HepG2 (cell line): ENCODE results near the gene NAA16. TPM values are rescaled to one million over a fixed set of nuclear protein-coding genes. Genes with fewer than 3 reads are reported as not detected.

Source experiments
- ATAC-seq: fragments of 200-7000 bp; cut with Tn5 transposase; 3 replicates; pipeline ENCODE4 v1.9.1; 2020; ENCODE audit warnings: mild to moderate bottlenecking, moderate library complexity
- BruUV-seq: library from RNA; stranded (reverse); fragments of 400-500 nt; replicated peaks from 2 replicates; lab custom pipeline; 2021; lab: Mats Ljungman, UMichigan
- CTCF ChIA-PET: fragments of 300-600 bp; formaldehyde crosslinking; extraction: SDS; loops from one replicate; lab custom pipeline; 2021; ENCODE audit warnings: low total read pairs, inconsistent platforms, low intra/inter-chr PET ratio; lab: Yijun Ruan, JAX
- POLR2A ChIA-PET: fragments of 350-600 bp; sonication (Branson Sonifier 250); formaldehyde crosslinking; loops from one replicate; lab custom pipeline; 2020; ENCODE audit warnings: antibody characterized with exemption, inconsistent platforms; lab: Yijun Ruan, JAX
- DNase-seq: peaks from one replicate; pipeline ENCODE4 v3.0.0-alpha.2; 2015; ENCODE audit warnings: low spot score
- FAIRE-seq: peaks from 3 replicates; lab custom pipeline; 2011; peaks lifted over from hg19 to GRCh38; lab: Jason Lieb, UNC
- H2AFZ ChIP-seq: one replicate; pipeline ENCODE4 v1.6.1; 2011; ENCODE audit warnings: low read length, inconsistent platforms
- H3K27ac ChIP-seq: fragments of 300-600 bp; 3 replicates; pipeline ENCODE4 v1.8.0; 2011; ENCODE audit warnings: mixed run types, mild to moderate bottlenecking, mixed read lengths, low read length, inconsistent platforms; ENCODE audit not compliant: insufficient read depth; ENCODE audit errors: extremely low read length
- H3K27me3 ChIP-seq, 2 experiments: fragments of 200-600 bp in 1 of 2; 2 replicates in 1 of 2; 3 replicates in 1 of 2; pipeline versions ENCODE4 v1.6.0 to v1.8.0; 2011; ENCODE audit warnings: low read length in 2 of 2, mild to moderate bottlenecking in 2 of 2, moderate library complexity in 2 of 2, inconsistent platforms in 1 of 2; ENCODE audit not compliant: insufficient read depth in 2 of 2, control insufficient read depth in 1 of 2
- H3K36me3 ChIP-seq, 2 experiments: fragments of 200-600 bp in 1 of 2; replicated peaks in 1 of 2; 2 replicates in 1 of 2; 3 replicates in 1 of 2; pipeline versions ENCODE4 v1.5.1 to v1.8.0; 2011; ENCODE audit warnings: low read length in 2 of 2, inconsistent platforms in 1 of 2; ENCODE audit not compliant: insufficient read depth in 2 of 2, control insufficient read depth in 1 of 2
- H3K4me1 ChIP-seq: 2 replicates; pipeline ENCODE4 v1.5.1; 2012; ENCODE audit warnings: low read length, inconsistent platforms; ENCODE audit not compliant: insufficient read depth
- H3K4me2 ChIP-seq: 2 replicates; pipeline ENCODE4 v1.6.0; 2011; ENCODE audit warnings: low read depth, low read length, inconsistent platforms
- H3K4me3 ChIP-seq, 3 experiments: fragments of 200-600 bp in 1 of 3; sonication (generic), shearing (Covaris generic) in 1 of 3; replicated peaks in 1 of 3; 2 replicates each; pipeline ENCODE4 v1.5.1; 2011 to 2016; ENCODE audit warnings: low read length in 3 of 3, inconsistent platforms in 2 of 3, low read depth in 2 of 3, mild to moderate bottlenecking in 2 of 3, control low read depth in 1 of 3, mixed read lengths in 1 of 3; ENCODE audit not compliant: insufficient read depth in 1 of 3
- H3K79me2 ChIP-seq: one replicate; pipeline ENCODE4 v1.6.1; 2011; ENCODE audit warnings: low read length, inconsistent platforms; ENCODE audit not compliant: insufficient read depth
- H3K9ac ChIP-seq: 2 replicates; pipeline ENCODE4 v1.6.0; 2011; ENCODE audit warnings: mild to moderate bottlenecking, low read depth, low read length, inconsistent platforms; ENCODE audit not compliant: insufficient read depth
- H3K9me3 ChIP-seq: 2 replicates; pipeline ENCODE4 v1.5.1; 2012; ENCODE audit warnings: mild to moderate bottlenecking, low read length
- H4K20me1 ChIP-seq: 2 replicates; pipeline ENCODE4 v1.6.0; 2011; ENCODE audit warnings: inconsistent platforms, mild to moderate bottlenecking, low read length, moderate library complexity; ENCODE audit not compliant: insufficient read depth
- MIXL1 ChIP-seq: IDR thresholded peaks from 2 replicates; pipeline ENCODE4 v1.6.1; 2016
- TAF15 ChIP-seq: fragments of 200-400 bp; formaldehyde crosslinking; IDR thresholded peaks from one replicate; pipeline ENCODE4 v1.6.1; 2018; ENCODE audit warnings: mild to moderate bottlenecking, low read depth, low read length; ENCODE audit not compliant: poor library complexity, severe bottlenecking
- ZBTB7B ChIP-seq: sonication (generic); formaldehyde crosslinking; IDR thresholded peaks from 2 replicates; pipeline ENCODE4 v1.4.0; 2020; ENCODE audit warnings: missing genetic modification reagents
- ZNF512 ChIP-seq: sonication (generic); formaldehyde crosslinking; IDR thresholded peaks from 2 replicates; pipeline ENCODE4 v1.4.0; 2020; ENCODE audit warnings: mild to moderate bottlenecking, missing genetic modification reagents
- ZNF703 ChIP-seq: sonication (generic); formaldehyde crosslinking; IDR thresholded peaks from 2 replicates; pipeline ENCODE4 v1.5.1; 2020; ENCODE audit warnings: missing genetic modification reagents, mild to moderate bottlenecking, moderate library complexity, borderline replicate concordance
- WGBS: methylation state at CpG from one replicate; pipeline ENCODE4 v1.1.6; 2017; ENCODE audit warnings: low lambda C conversion rate; 5-methylcytosine and 5-hydroxymethylcytosine counted together
- in situ Hi-C: cut with HindIII; loops from 2 replicates; pipeline ENCODE4 v1.10.0; 2017; ENCODE audit warnings: low pct_unique_long_range_greater_than_20kb; ENCODE audit not compliant: extremely low pct_ligation_motif_present
- intact Hi-C: fragments of 100-400 bp; cut with micrococcal nuclease; formaldehyde crosslinking; loops from one replicate; pipeline ENCODE4 v1.10.0; 2022; ENCODE audit not compliant: unreplicated experiment
- polyA plus RNA-seq, 8 experiments: library from polyadenylated mRNA; depleted of rRNA in 3 of 8; stranded (reverse) in 7 of 8; unstranded in 1 of 8; fragments of >200 nt; fragmentation: Illumina TruSeq in 4 of 8; extraction: Trizol in 4 of 8; gene quantifications; 2 replicates each; pipeline versions ENCODE4 v1.2.1 to v1.2.3, GENCODE V29; 2011 to 2016; ENCODE audit warnings: low read depth in 4 of 8, missing spikeins in 1 of 8, mixed read lengths in 1 of 8; ENCODE audit not compliant: insufficient read depth in 1 of 8
- total RNA-seq, 5 experiments: library from RNA; depleted of rRNA; stranded (reverse); fragments of >200 nt; fragmentation: Illumina TruSeq; extraction: Trizol; gene quantifications; 2 replicates each; pipeline ENCODE4 v1.2.3, GENCODE V29; 2016; ENCODE audit warnings: low read depth in 1 of 5
- TF ChIP-seq, protein P1 (sequence below): IDR thresholded peaks from 2 replicates; pipeline ENCODE4 v1.6.1; 2012; ENCODE audit warnings: low read length, improper control_type of control experiment
- TF ChIP-seq, protein P2 (sequence below): sonication (generic); formaldehyde crosslinking; IDR thresholded peaks from 2 replicates; pipeline ENCODE4 v1.8.0; 2022; ENCODE audit warnings: mild to moderate bottlenecking, missing genetic modification reagents, moderate library complexity

The NAA16 gene
- total and polyA plus RNA-seq, 2 of the 13 experiments (the other 11 are each of a cell fraction or from before 2014, with no cell fraction given): 9.2 to 15.1 TPM

DNA sequence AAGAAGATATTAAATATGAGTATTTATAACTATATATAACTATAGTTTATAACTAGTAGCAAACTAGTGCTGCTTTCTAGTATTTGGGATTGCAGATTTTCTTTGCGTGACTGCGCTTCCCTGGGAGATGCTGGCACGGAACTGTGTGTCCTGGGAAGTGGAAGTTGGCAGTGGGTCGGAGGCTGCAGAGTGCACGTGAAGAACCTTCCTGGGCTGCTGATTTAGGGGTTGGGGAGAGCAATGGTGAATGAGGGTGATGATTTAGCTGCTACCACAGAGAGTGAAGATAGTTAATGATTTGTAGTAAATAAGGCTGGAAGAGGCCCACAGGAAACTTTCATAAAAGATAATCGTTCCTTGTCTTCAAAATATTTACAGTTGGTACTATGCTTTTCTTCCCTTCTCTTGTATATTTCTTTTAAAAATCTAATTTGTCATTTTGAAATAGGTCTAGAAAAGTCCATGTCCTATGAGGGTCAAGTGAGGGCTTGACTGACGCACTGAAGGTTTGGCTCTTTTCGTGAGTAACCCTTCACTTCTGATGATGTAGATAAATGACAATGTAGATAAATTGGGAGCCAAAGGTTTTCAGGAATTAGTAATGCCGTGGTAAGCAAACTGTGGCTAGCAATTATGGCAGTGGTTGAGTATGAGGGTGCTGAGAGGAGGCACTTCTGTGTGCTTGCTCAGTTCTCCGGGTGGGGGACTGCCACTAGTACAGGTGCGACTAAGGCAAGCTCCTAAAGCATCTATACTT lies 3.0 kb upstream of the NAA16 start:
- FAIRE-seq: no peak
- peaks cover 37% of the 10 kb centered on the region for H3K4me1 ChIP-seq
- DNase-seq: no peak
- no peak overlapping the region for H3K27ac ChIP-seq
- no peak for ATAC-seq
- BruUV-seq: no TSS peak
- 0 out of 6 replicates have a peak overlapping the region, but pooled peaks of 1 of the 3 experiments have one; percentile 18 for H3K4me3 ChIP-seq
- intact Hi-C loops: no loop called here
- H2AFZ ChIP-seq: peak overlapping the region; percentile 5
- H3K36me3 ChIP-seq: no peaks in the 10 kb centered on the region
- POLR2A ChIA-PET: no interaction called here
- TF ChIP-seq ZBTB7B (CRISPR knock-in tag): no peak
- no peaks in the 10 kb centered on the region for H3K9me3 ChIP-seq
- in situ Hi-C loops: no loop called here
- H3K27me3 ChIP-seq: no peaks in the 10 kb centered on the region; a peak in 1 of 5 replicates
- peak overlapping the region; percentile 47 for H3K4me2 ChIP-seq
- peaks cover 20% of the 10 kb centered on the region for H3K79me2 ChIP-seq
- 43% methylated on average over 11 of the region's 11 CpGs for WGBS
- no peak overlapping the region for H3K9ac ChIP-seq
- CTCF ChIA-PET: no interaction called here
- H4K20me1 ChIP-seq: no peaks in the 10 kb centered on the region; the same call in 1 of the 2 replicates

GRCh38 chr13:41311406-41312175 lies 524 bp downstream of the NAA16 start:
- intact Hi-C loops: loop anchor here (1.0 to 5.0 kb wide), 2 partner anchors 48 to 249 kb away; partner anchors contain the start of genes MTRF1 and WBP4
- no peak for FAIRE-seq
- BruUV-seq: TSS peak; percentile 55
- TF ChIP-seq MIXL1 (CRISPR knock-in tag) (no peak), ZNF512 (CRISPR knock-in tag) (0 out of 2 replicates have a peak, but pooled peaks have one; percentile 44), TAF15 (no peak), ZNF703 (CRISPR knock-in tag) (peak; percentile 79; the same call in 1 of the 2 replicates)
- TF ChIP-seq, protein P1, sequence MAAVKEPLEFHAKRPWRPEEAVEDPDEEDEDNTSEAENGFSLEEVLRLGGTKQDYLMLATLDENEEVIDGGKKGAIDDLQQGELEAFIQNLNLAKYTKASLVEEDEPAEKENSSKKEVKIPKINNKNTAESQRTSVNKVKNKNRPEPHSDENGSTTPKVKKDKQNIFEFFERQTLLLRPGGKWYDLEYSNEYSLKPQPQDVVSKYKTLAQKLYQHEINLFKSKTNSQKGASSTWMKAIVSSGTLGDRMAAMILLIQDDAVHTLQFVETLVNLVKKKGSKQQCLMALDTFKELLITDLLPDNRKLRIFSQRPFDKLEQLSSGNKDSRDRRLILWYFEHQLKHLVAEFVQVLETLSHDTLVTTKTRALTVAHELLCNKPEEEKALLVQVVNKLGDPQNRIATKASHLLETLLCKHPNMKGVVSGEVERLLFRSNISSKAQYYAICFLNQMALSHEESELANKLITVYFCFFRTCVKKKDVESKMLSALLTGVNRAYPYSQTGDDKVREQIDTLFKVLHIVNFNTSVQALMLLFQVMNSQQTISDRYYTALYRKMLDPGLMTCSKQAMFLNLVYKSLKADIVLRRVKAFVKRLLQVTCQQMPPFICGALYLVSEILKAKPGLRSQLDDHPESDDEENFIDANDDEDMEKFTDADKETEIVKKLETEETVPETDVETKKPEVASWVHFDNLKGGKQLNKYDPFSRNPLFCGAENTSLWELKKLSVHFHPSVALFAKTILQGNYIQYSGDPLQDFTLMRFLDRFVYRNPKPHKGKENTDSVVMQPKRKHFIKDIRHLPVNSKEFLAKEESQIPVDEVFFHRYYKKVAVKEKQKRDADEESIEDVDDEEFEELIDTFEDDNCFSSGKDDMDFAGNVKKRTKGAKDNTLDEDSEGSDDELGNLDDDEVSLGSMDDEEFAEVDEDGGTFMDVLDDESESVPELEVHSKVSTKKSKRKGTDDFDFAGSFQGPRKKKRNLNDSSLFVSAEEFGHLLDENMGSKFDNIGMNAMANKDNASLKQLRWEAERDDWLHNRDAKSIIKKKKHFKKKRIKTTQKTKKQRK: no peak
- TF ChIP-seq, protein P2, sequence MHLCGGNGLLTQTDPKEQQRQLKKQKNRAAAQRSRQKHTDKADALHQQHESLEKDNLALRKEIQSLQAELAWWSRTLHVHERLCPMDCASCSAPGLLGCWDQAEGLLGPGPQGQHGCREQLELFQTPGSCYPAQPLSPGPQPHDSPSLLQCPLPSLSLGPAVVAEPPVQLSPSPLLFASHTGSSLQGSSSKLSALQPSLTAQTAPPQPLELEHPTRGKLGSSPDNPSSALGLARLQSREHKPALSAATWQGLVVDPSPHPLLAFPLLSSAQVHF (CRISPR knock-in tag): 0 out of 2 replicates have a peak, but pooled peaks have one; percentile 32

More at GRCh38 chr13:41311406-41312175, 524 bp downstream of the NAA16 start:
- in situ Hi-C loops: no loop called here
- Histone ChIP-seq H3K9ac (peak overlapping the region; percentile 92), H3K4me3 (peak overlapping the region; percentile 94 to 99 (median 98)), H2AFZ (no peak overlapping the region), H3K27ac (peak overlapping the region; percentile 89), H3K36me3 (no peaks in the 10 kb centered on the region; a peak in 1 of 5 replicates), H4K20me1 (peaks cover 19% of the 10 kb centered on the region), H3K79me2 (peaks cover 53% of the 10 kb centered on the region), H3K4me2 (peak overlapping the region; percentile 82), H3K27me3 (no peaks in the 10 kb centered on the region; a peak in 1 of 5 replicates), H3K4me1 (peaks cover 56% of the 10 kb centered on the region), H3K9me3 (no peaks in the 10 kb centered on the region)
- 1% methylated on average over 35 of the region's 73 CpGs for WGBS
- ATAC-seq: peak; percentile 82
- no peak for DNase-seq
- ChIA-PET CTCF (no interaction called here), POLR2A (no interaction called here)
